Measurements from ENCODE around the gene SLC35A5.

SLC35A5 gene

GRCh38 chr3:112627919-112628466 is 66.1 kb downstream of the SLC35A5 start:
- no peak for DNase-seq

GRCh38 chr3:112629425-112629824 is 67.6 kb downstream of the SLC35A5 start:
- no peak for DNase-seq

- no peak for DNase-seq
Observed at GRCh38 chr3:112631257-112631656, 69.4 kb downstream of the SLC35A5 start.

- DNase-seq, result no peak
Observed at GRCh38 chr3:112632596-112632995, 70.8 kb downstream of the SLC35A5 start.

GRCh38 chr3:112633191-112633590 is 71.3 kb downstream of the SLC35A5 start:
- DNase-seq, result no peak

- peak; percentile 21 for DNase-seq
Observed at GRCh38 chr3:112633757-112634156, 71.9 kb downstream of the SLC35A5 start.

- no peak for DNase-seq
Observed at GRCh38 chr3:112634786-112635541, 73.1 kb downstream of the SLC35A5 start.

Data from NCI-H1105 (cell line).